Left ventricle myocardium superior (tissue), 1 donor: ENCODE data around the gene PLXNA2. TPM values are rescaled to one million over a fixed set of nuclear protein-coding genes. Genes with fewer than 3 reads are reported as not detected.

Experiments used
- ATAC-seq: fragments of 200-7000 bp; cut with Tn5 transposase; one replicate; pipeline ENCODE4 v1.9.1; 2020; ENCODE audit warnings: mild to moderate bottlenecking, moderate library complexity
- DNase-seq: peaks from one replicate; pipeline ENCODE4 v3.0.0-alpha.2; 2020
- intact Hi-C: fragments of 100-400 bp; cut with micrococcal nuclease; formaldehyde crosslinking; loops from one replicate; pipeline ENCODE4 v1.11.0; 2022
- total RNA-seq: library from RNA; stranded (reverse); fragmentation: NEBNext Ultra II Directional; extraction: Animal tissue kit (Norgen Biotek cat#: 25700); gene quantifications from one replicate; pipeline ENCODE4 v1.2.1, GENCODE V29; 2021
- donor health status: DM: no; HTN: yes; CAD: no; lungs with severe emphysema.

PLXNA2 gene
- total RNA-seq, 1 donor from 2014 or later = 12.1 TPM

DNA sequence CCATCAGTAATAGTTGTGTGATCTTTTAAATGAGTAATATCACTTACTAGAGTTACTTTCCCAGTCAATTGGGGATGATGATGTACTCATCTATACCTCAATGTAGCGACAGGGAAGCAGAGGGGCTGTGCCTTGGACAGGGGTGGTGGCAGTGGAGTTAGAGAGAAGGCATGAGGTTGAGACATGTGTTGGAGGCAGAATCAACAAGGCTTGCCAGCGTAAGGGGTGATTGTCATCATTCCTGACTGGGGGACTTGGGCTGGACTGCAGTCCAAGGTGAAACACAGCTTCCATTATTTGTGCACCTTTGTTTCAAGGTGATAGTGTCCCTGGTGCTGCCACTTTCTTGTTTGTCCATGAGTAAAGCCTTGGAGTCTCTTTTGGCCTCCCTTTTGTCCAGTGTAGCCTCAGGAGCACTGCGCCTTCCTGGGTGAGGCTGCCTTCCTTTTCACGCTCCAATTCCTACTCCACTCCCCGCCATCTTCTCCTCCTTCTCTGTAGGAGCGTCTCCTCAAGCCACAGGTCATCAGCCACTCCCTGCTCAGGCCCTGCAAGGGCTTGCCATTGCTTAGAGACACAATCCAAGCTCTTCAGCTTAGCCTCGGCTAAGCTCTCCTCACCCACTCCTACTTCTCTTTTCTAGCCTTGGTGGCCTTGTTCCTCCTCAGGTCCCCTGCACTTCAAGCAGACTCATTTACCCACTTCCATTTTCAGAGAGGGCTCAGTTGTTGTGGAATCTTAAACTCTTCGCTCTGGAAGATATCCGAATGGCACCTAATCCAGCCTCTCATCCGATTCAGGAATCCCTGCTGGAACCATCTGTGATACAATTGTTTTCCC, 255.6 kb downstream of the PLXNA2 start:
- no peak for ATAC-seq
- no peak for DNase-seq
- intact Hi-C loops = no loop called here

DNA sequence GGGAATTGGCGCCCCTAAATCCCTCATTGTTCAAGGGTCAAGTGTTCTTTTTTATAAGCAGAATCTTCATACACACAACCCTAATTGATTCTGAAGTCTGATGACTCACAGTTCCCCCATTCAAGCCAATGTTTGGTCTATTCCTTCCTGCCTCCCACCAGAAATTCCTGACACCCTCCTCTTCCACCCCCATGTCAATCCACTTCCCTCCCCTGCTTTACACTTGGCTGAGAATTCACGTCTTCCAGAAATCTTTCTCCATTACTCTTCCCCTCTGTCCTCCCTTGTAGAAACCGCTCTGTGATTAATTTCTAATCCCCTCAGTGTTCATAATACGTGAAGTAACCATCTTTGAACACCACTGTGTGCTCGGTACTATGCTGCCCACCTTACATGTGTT, 257.0 kb downstream of the PLXNA2 start:
- DNase-seq = no peak
- intact Hi-C loops = no loop called here
- ATAC-seq = no peak

DNA sequence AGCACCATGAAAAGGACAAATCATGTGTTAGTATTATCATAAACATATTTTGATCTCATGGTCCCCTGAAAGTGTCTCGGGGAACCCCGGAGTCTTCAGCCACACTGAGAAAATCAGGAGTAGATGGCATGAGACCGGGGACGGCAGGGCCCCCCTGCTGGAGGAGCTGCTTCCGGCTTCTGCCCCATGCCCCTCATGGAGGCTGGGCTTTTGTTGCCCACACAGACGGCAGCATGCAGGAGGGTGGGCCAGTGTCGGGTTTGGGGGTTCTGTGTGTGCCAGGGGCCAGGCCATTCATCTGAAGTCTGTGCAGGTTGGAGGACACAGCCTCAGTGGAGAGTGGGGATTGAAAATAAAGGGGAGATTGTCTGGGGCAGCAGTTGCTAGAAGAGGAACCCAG, 258.2 kb downstream of the PLXNA2 start:
- no peak for DNase-seq
- intact Hi-C loops = no loop called here

DNA sequence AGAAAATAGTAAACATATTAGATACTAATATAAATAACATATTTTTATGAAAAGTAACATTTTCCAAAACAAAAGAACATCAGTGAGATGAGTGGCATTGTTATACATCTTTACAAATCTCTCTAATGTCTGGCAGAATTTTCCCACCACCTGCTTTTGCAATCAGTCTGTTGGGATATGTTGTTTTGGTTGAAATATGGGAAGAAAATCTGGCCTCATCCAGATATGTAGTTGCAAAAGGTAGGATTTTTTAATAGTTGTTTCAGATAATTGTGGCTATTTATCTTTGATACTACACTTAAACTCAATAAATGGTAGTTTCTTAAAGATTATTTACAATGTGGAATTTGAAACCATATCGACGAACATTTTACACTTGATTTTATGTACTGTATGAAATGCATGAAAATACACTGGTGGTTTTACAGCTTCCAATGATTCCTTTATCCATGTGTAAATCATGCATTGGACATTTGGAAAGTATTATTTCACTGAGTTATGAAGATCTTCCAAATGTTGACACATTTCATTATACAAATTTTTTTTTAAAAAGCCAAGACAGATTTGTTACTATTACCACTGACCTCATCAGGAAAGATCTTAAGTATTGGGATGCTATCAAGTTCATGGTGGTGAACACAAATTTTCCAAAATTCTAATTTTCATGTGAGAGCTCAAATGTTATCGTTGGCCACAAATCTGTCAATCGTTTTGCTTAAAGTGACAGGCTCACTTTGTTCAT, 259.2 kb downstream of the PLXNA2 start:
- no peak for ATAC-seq
- no peak for DNase-seq
- intact Hi-C loops = no loop called here

More for the DNA sequence above, 258.2 kb downstream of the PLXNA2 start:
- ATAC-seq = no peak

DNA sequence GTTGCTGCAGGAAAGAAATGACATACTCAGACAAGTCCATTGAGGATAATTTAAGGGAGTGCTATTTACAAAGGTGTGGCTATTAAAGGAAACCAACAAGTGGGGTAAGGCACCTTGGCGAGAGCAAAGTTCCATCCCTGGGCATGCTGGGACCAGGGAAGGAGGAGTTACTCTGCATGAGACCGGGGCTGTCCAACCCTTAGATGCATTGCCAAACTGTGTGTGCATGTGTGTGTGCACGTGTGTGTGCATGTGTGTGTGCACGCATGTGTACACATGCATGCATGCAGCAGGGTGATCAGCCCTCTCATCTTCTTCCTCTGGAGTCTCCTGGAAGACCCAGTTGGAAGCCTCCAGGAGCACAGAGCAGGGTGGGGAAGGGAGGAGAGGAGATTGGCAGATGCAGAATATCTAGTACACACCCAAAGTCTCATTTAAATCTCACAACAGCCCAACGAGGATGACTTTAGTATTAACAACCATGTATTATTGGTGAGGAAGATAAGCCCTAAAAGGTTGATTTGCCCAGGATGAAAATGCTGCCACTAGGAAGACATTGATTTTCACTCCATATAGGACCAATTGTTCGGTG, 261.0 kb downstream of the PLXNA2 start:
- no peak for ATAC-seq
- DNase-seq = no peak
- intact Hi-C loops = no loop called here

DNA sequence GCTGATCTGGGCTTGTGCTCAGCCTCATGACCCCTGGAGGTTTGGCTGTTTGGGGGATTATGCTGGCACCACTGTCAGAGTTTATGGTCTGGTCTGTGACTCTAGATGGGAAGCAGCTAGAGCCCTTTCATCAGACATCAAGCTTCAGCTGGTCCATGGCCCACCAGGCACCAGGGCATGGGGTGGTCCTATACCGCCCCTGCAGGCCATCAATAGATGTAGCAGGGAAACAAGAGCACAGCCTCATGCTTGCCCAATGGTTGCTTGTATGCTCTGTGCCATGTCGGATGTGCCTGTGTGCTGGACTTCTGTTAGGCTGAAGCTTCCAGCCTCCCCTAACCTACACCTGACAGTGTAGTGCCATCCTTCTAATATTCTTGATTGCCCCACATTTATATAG, 262.2 kb downstream of the PLXNA2 start:
- intact Hi-C loops = no loop called here
- ATAC-seq = peak; percentile 50
- DNase-seq = no peak

DNA sequence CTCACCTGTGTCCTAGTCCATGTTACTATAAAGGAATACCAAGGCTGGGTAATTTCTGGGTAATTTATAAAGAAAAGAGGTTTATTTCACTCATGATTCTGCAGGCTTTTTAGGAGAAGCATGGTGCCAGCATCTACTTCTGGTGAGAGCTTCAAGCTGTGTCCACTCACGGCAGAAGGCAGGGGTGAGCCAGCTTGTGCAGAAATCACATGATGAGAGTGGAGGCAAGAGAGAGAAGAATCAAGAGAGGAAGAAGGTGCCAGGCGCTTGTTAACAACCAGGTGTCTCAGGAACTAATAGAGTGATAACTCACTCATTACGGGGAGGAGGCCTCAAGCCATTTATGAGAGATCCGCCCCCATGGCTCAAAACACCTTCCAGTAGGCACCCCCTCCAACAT, 265.7 kb downstream of the PLXNA2 start:
- DNase-seq = no peak
- no peak for ATAC-seq
- intact Hi-C loops = no loop called here

DNA sequence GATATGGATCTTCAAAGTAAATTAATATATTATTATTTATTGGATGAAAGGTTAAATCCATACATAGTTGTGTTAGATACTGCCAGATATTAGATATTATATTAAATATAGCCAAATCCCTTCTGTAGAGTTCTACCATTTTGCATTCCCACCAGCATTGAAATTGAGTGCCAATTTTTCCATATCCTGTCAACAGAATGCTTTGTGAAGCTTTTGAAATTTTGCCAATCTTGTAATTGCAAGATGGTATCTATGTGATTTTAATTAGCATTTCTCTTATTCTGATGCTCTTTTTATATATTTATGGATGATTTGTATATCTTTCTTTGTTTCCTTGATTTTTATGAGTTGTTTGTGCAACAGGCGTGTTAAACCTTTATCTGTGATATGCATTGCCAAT, 266.3 kb downstream of the PLXNA2 start:
- ATAC-seq (no peak), DNase-seq (no peak)
- intact Hi-C loops = no loop called here

DNA sequence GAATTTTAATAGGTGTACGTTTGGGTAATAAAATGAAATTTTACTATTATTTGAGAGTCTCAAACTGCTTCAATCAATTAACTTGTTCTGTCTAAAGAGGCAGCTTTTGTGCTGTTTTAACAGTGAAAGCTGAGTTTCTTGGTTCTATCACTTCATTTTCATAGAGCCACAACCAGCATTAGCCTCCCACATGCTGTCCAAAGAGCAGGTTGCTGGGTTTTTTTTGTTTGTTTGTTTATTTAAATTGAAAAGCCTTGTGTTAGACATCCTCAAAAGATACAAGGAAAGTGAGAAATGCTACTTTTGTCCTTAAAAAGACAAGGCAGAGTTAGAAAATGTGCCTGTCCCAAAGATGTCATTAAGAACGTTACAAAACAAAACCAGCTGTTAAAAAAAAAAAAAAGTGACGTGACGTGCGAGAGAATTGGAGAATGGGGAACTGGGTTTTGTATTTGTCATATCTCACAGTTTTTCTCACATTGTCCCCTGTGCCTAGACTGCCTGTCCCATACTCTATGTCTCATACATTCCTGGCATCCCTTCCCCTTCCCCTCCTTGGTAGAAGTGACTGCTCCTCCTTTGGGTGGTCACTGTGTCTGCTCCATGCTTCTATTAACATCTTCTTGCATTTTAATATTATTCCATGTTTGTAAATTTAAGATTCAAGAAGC, 270.2 kb downstream of the PLXNA2 start:
- no peak for DNase-seq
- intact Hi-C loops = no loop called here
- ATAC-seq = no peak

DNA sequence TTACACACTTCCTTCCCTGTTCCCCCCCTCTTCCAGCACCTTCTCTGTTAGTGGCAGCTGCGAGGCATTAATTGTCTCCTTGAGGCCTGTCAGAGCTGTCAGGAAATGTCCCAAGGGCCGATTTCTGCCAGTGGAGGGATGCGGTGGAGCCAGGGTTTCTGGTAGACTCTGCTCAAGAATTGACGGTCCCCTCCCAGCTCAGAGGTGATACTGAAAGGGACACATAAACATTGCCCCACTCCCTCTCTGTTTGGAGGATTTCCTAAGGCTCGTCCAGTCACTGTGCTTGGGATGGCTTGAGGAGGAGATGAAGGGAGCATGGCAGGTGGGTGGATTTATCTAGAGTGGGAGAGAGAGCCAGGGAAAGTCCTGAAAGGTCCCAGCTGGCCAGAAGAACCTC, 271.8 kb downstream of the PLXNA2 start:
- intact Hi-C loops = no loop called here
- ATAC-seq (peak; percentile 64), DNase-seq (no peak)
